SK-N-SH (cell line): Measurements from ENCODE around the gene SREBF2. TPM values are rescaled to one million over a fixed set of nuclear protein-coding genes. Genes with fewer than 3 reads are reported as not detected.

Experiments
- CTCF ChIA-PET: fragments of 300-600, 350-600 bp; formaldehyde crosslinking; extraction: SDS; loops from one replicate; lab custom pipeline; 2021; lab: Yijun Ruan, JAX
- POLR2A ChIA-PET: fragments of 350-600 bp; sonication (Branson Sonifier 250); formaldehyde crosslinking; extraction: SDS; loops from one replicate; lab custom pipeline; 2020; ENCODE audit warnings: antibody characterized with exemption, inconsistent platforms; lab: Yijun Ruan, JAX
- DNase-seq: peaks from one replicate; pipeline ENCODE4 v3.0.0; 2012
- H2AFZ ChIP-seq: fragments of 200-600 bp; sonication (generic); 2 replicates; pipeline ENCODE4 v1.8.1; 2016; ENCODE audit warnings: antibody characterized with exemption, mild to moderate bottlenecking, low read depth
- H3F3A ChIP-seq: fragments of 200-600 bp; sonication (generic); replicated peaks from 2 replicates; pipeline ENCODE3; 2016; ENCODE audit warnings: antibody characterized with exemption, mild to moderate bottlenecking; ENCODE audit not compliant: insufficient read depth
- H3K27ac ChIP-seq, 2 experiments: fragments of 200-500 bp in 1 of 2; fragments of 200-600 bp in 1 of 2; sonication (Bioruptor generic) in 1 of 2; sonication (generic), shearing (Covaris generic) in 1 of 2; 2 replicates each; pipeline versions ENCODE4 v1.5.1 to v1.6.1; 2014 to 2016; ENCODE audit warnings: low read depth in 2 of 2, inconsistent platforms in 1 of 2, low read length in 1 of 2, mild to moderate bottlenecking in 1 of 2, mixed read lengths in 1 of 2
- H3K27me3 ChIP-seq: fragments of 200-600 bp; sonication (generic), shearing (Covaris generic); 2 replicates; pipeline ENCODE4 v1.6.1; 2016; ENCODE audit warnings: mixed run types; ENCODE audit not compliant: insufficient read depth
- H3K36me3 ChIP-seq, 2 experiments: fragments of 200-500 bp in 1 of 2; fragments of 200-600 bp in 1 of 2; sonication (Bioruptor generic) in 1 of 2; sonication (generic) in 1 of 2; replicated peaks in 1 of 2; 2 replicates each; pipeline versions ENCODE3 to v1.5.1; 2014 to 2016; ENCODE audit warnings: low read length in 1 of 2, mild to moderate bottlenecking in 1 of 2; ENCODE audit not compliant: insufficient read depth in 2 of 2, control insufficient read depth in 1 of 2
- H3K4me1 ChIP-seq, 2 experiments: fragments of 200-500 bp in 1 of 2; fragments of 200-600 bp in 1 of 2; sonication (Bioruptor generic) in 1 of 2; sonication (generic), shearing (Covaris generic) in 1 of 2; 2 replicates each; pipeline versions ENCODE4 v1.5.1 to v1.6.1; 2014 to 2016; ENCODE audit warnings: low read depth in 1 of 2, low read length in 1 of 2, mixed run types in 1 of 2; ENCODE audit not compliant: insufficient read depth in 2 of 2, control insufficient read depth in 1 of 2
- H3K4me2 ChIP-seq: fragments of 200-600 bp; sonication (generic), shearing (Covaris generic); 2 replicates; pipeline ENCODE4 v1.6.1; 2017; ENCODE audit warnings: mixed run types
- H3K4me3 ChIP-seq, 2 experiments: fragments of 200-500 bp in 1 of 2; fragments of 200-600 bp in 1 of 2; sonication (Bioruptor generic) in 1 of 2; sonication (generic), shearing (Covaris generic) in 1 of 2; 2 replicates each; pipeline versions ENCODE4 v1.5.1 to v1.8.1; 2014 to 2016; ENCODE audit warnings: low read depth in 2 of 2, inconsistent platforms in 1 of 2, low read length in 1 of 2, mild to moderate bottlenecking in 1 of 2, mixed read lengths in 1 of 2, moderate library complexity in 1 of 2
- H3K79me2 ChIP-seq: fragments of 200-600 bp; sonication (generic); 2 replicates; pipeline ENCODE4 v1.8.1; 2017; ENCODE audit warnings: mild to moderate bottlenecking; ENCODE audit not compliant: insufficient read depth
- H3K9ac ChIP-seq: fragments of 200-600 bp; sonication (generic); 2 replicates; pipeline ENCODE4 v1.6.1; 2017; ENCODE audit warnings: mixed run types
- H3K9me2 ChIP-seq: fragments of 200-600 bp; sonication (generic); 2 replicates; pipeline ENCODE4 v1.6.1; 2017; ENCODE audit warnings: mixed run types
- H3K9me3 ChIP-seq: fragments of 200-600 bp; sonication (generic); 2 replicates; pipeline ENCODE4 v1.6.1; 2017; ENCODE audit warnings: mixed run types, mild to moderate bottlenecking, moderate library complexity
- H4K20me1 ChIP-seq: fragments of 200-600 bp; sonication (generic); 2 replicates; pipeline ENCODE4 v1.6.1; 2017; ENCODE audit warnings: mild to moderate bottlenecking, mixed run types; ENCODE audit not compliant: insufficient read depth
- ELF1 ChIP-seq: IDR thresholded peaks from 2 replicates; pipeline ENCODE4 v1.4.0; 2012
- EP300 ChIP-seq, 2 experiments: IDR thresholded peaks; 2 replicates each; pipeline versions ENCODE4 v1.4.0 to v1.6.1; 2012; ENCODE audit warnings: borderline replicate concordance in 1 of 2, low read depth in 1 of 2, low read length in 1 of 2
- FOSL2 ChIP-seq: IDR thresholded peaks from 2 replicates; pipeline ENCODE4 v1.4.0; 2012; ENCODE audit warnings: low read depth, mild to moderate bottlenecking, moderate library complexity, borderline replicate concordance
- FOXJ3 ChIP-seq: sonication (generic); formaldehyde crosslinking; IDR thresholded peaks from 2 replicates; pipeline ENCODE4 v1.5.1; 2020; ENCODE audit warnings: mild to moderate bottlenecking, missing genetic modification reagents
- FOXM1 ChIP-seq: IDR thresholded peaks from 2 replicates; pipeline ENCODE4 v1.4.0; 2012; ENCODE audit warnings: low read depth, mild to moderate bottlenecking
- GABPA ChIP-seq: IDR thresholded peaks from 2 replicates; pipeline ENCODE4 v1.4.0; 2012; ENCODE audit warnings: low read depth, mild to moderate bottlenecking
- NRF1 ChIP-seq: IDR thresholded peaks from 2 replicates; pipeline ENCODE4 v1.6.1; 2012; ENCODE audit warnings: low read depth, mild to moderate bottlenecking, low read length
- POLR2AphosphoS5 ChIP-seq: IDR thresholded peaks from 2 replicates; pipeline ENCODE4 v1.6.1; 2012; ENCODE audit warnings: low read depth, low read length
- RAD21 ChIP-seq: IDR thresholded peaks from 2 replicates; pipeline ENCODE4 v1.6.1; 2012; ENCODE audit warnings: mild to moderate bottlenecking, low read length
- RXRA ChIP-seq: IDR thresholded peaks from 2 replicates; pipeline ENCODE4 v1.4.0; 2012; ENCODE audit warnings: low read depth, mild to moderate bottlenecking, borderline replicate concordance
- TAF1 ChIP-seq: IDR thresholded peaks from 2 replicates; pipeline ENCODE4 v1.6.1; 2012; ENCODE audit warnings: low read depth, mild to moderate bottlenecking, low read length, moderate library complexity, borderline replicate concordance
- TEAD4 ChIP-seq: IDR thresholded peaks from 2 replicates; pipeline ENCODE4 v1.4.0; 2012; ENCODE audit warnings: mild to moderate bottlenecking, borderline replicate concordance; ENCODE audit not compliant: insufficient read depth
- WGBS: methylation state at CpG from one replicate; pipeline ENCODE4 v1.1.6; 2017; ENCODE audit warnings: low lambda C conversion rate; 5-methylcytosine and 5-hydroxymethylcytosine counted together
- polyA plus RNA-seq, 3 experiments: library from polyadenylated mRNA; depleted of rRNA; stranded (reverse); fragments of >200 nt; gene quantifications; 2 replicates each; pipeline ENCODE4 v1.2.3, GENCODE V29; 2012
- TF ChIP-seq, protein P1 (sequence below): IDR thresholded peaks from 2 replicates; pipeline ENCODE4; 2012
- TF ChIP-seq, protein P2 (sequence below): IDR thresholded peaks from 2 replicates; pipeline ENCODE4 v1.4.0; 2012; ENCODE audit warnings: low read depth

SREBF2 gene
- polyA plus RNA-seq, 1 of the 3 experiments (the other 2 are of a cell fraction): 7.5 TPM

DNA sequence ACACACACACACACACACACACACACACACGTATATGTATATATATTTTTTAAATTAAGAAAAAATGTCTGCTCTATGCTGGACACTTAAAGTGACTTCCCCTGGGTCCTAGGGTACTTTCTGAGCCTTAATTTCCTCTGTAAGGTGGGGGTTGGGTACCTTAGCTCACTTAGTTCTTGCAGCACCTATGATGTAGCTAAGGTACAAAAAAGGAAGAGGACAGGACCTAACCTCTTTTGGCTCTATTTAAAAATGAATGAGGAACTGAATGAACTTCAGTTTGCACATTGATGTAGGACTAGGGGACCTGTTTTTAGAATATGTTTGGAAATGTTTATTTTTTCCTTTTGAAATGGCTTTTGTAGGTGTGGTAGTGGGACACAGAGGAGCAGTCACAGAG lies 11.1 kb downstream of the SREBF2 start:
- Histone ChIP-seq H3F3A (no peaks in the 10 kb centered on the region), H3K27ac (no peak overlapping the region), H3K36me3 (no peaks in the 10 kb centered on the region), H3K9ac (no peak overlapping the region), H2AFZ (no peak overlapping the region), H3K79me2 (no peaks in the 10 kb centered on the region), H3K27me3 (no peaks in the 10 kb centered on the region), H3K4me2 (no peak overlapping the region), H3K4me1 (peaks cover 0 to 3% of the 10 kb centered on the region in 2 experiments; a peak in 1 of 4 replicates), H3K9me3 (no peaks in the 10 kb centered on the region), H4K20me1 (no peaks in the 10 kb centered on the region), H3K9me2 (no peaks in the 10 kb centered on the region), H3K4me3 (no peak overlapping the region)
- ChIA-PET CTCF (no interaction called here), POLR2A (no interaction called here)
- TF ChIP-seq TEAD4 (no peak), FOXJ3 (CRISPR knock-in tag) (no peak), TAF1 (no peak), POLR2AphosphoS5 (no peak), NRF1 (no peak), FOSL2 (no peak), ELF1 (no peak), RAD21 (no peak), RXRA (no peak), GABPA (no peak), FOXM1 (no peak), EP300 (IDR thresholded peaks at IDR 0.05; ENCODE audit: borderline replicate concordance in 1 of 2, low read depth in 1 of 2, low read length in 1 of 2) (no peak)
- TF ChIP-seq, protein P1, sequence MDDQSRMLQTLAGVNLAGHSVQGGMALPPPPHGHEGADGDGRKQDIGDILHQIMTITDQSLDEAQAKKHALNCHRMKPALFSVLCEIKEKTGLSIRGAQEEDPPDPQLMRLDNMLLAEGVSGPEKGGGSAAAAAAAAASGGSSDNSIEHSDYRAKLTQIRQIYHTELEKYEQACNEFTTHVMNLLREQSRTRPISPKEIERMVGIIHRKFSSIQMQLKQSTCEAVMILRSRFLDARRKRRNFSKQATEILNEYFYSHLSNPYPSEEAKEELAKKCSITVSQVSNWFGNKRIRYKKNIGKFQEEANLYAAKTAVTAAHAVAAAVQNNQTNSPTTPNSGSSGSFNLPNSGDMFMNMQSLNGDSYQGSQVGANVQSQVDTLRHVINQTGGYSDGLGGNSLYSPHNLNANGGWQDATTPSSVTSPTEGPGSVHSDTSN: no peak
- TF ChIP-seq, protein P2, sequence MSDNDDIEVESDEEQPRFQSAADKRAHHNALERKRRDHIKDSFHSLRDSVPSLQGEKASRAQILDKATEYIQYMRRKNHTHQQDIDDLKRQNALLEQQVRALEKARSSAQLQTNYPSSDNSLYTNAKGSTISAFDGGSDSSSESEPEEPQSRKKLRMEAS: no peak
- WGBS: 94% methylated on average over 1 of the region's 1 CpG
- no peak for DNase-seq

DNA sequence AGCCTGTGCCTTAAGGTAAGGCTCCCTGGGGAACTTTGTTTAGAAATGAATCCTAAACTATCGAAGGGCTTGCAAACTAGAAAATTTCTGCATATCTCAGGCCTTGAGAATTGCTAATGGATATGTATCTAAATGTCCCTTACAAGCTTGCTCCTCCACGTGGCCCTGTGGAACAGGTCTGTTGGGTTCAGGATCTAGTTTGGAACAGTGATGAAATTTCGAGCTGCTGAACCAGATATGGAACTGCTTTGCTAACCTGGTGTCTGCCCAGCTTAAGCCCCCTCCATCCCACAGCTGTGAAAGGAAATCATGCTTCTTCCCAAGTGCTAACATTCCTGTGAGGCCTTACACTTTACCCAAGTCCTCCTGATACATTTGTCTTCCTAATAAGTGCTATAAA lies 11.6 kb downstream of the SREBF2 start:
- DNase-seq: no peak
- H3K27me3 ChIP-seq: no peaks in the 10 kb centered on the region
- H3F3A ChIP-seq: no peaks in the 10 kb centered on the region
- ChIA-PET POLR2A (no interaction called here), CTCF (no interaction called here)
- H3K36me3 ChIP-seq: no peaks in the 10 kb centered on the region
- peaks cover 0 to 3% of the 10 kb centered on the region in 2 experiments; a peak in 1 of 4 replicates for H3K4me1 ChIP-seq
- H3K4me3 ChIP-seq: no peak overlapping the region
- no peaks in the 10 kb centered on the region for H3K9me3 ChIP-seq
- no peak overlapping the region for H3K4me2 ChIP-seq
- no peaks in the 10 kb centered on the region for H3K79me2 ChIP-seq
- no peaks in the 10 kb centered on the region for H3K9me2 ChIP-seq
- no peak for TF ChIP-seq FOXJ3 (CRISPR knock-in tag)
- no peak for TF ChIP-seq GABPA
- TF ChIP-seq TEAD4: no peak
- H3K27ac ChIP-seq: no peak overlapping the region
- no peaks in the 10 kb centered on the region for H4K20me1 ChIP-seq
- H2AFZ ChIP-seq: no peak overlapping the region
- H3K9ac ChIP-seq: no peak overlapping the region
- 83% methylated on average over 1 of the region's 3 CpGs for WGBS
